Keratinocyte (primary cell): ENCODE data around the gene BHMT2. TPM values are rescaled to one million over a fixed set of nuclear protein-coding genes. Genes with fewer than 3 reads are reported as not detected.

Source experiments
- DNase-seq: peaks from one replicate; pipeline ENCODE4 v3.0.0-alpha.2; 2011; ENCODE audit warnings: low read depth, missing footprints, low spot score
- FAIRE-seq: peaks from 2 replicates; lab custom pipeline; 2011; peaks lifted over from hg19 to GRCh38; lab: Jason Lieb, UNC
- H2AFZ ChIP-seq: 2 replicates; pipeline ENCODE4 v1.6.0; 2012; ENCODE audit warnings: low read length, control low read depth, inconsistent platforms; ENCODE audit not compliant: control insufficient read depth
- H3K27ac ChIP-seq: 2 replicates; pipeline ENCODE4 v1.5.1; 2011; ENCODE audit warnings: low read length; ENCODE audit not compliant: control insufficient read depth, insufficient read depth
- H3K27me3 ChIP-seq: 3 replicates; pipeline ENCODE4 v1.6.0; 2011; ENCODE audit warnings: low read length; ENCODE audit not compliant: control insufficient read depth, insufficient read depth; ENCODE audit errors: extremely low read depth
- H3K36me3 ChIP-seq, 2 experiments: 2 replicates in 1 of 2; 3 replicates in 1 of 2; pipeline ENCODE4 v1.5.1; 2011; ENCODE audit warnings: low read length in 2 of 2, mild to moderate bottlenecking in 1 of 2; ENCODE audit not compliant: control insufficient read depth in 2 of 2, insufficient read depth in 2 of 2; ENCODE audit errors: extremely low read depth in 1 of 2
- H3K4me1 ChIP-seq: 3 replicates; pipeline ENCODE4 v1.5.1; 2011; ENCODE audit warnings: low read length; ENCODE audit not compliant: control insufficient read depth, insufficient read depth; ENCODE audit errors: extremely low read depth
- H3K4me2 ChIP-seq: 3 replicates; pipeline ENCODE4 v1.6.0; 2011; ENCODE audit warnings: low read depth, low read length; ENCODE audit not compliant: control insufficient read depth, insufficient read depth; ENCODE audit errors: extremely low read depth
- H3K4me3 ChIP-seq, 3 experiments: fragments of 200-600 bp in 1 of 3; sonication (generic) in 1 of 3; 2 replicates in 2 of 3; 3 replicates in 1 of 3; pipeline ENCODE4 v1.5.1; 2011 to 2016; ENCODE audit warnings: low read length in 3 of 3, mild to moderate bottlenecking in 3 of 3, control low read depth in 2 of 3, inconsistent platforms in 1 of 3, low read depth in 1 of 3, mixed read lengths in 1 of 3, mixed run types in 1 of 3, moderate library complexity in 1 of 3; ENCODE audit not compliant: control insufficient read depth in 2 of 3, insufficient read depth in 2 of 3; ENCODE audit errors: extremely low read depth in 1 of 3
- H3K79me2 ChIP-seq: 2 replicates; pipeline ENCODE4 v1.6.0; 2012; ENCODE audit warnings: low read length; ENCODE audit not compliant: control insufficient read depth, insufficient read depth
- H3K9ac ChIP-seq: 3 replicates; pipeline ENCODE4 v1.6.0; 2011; ENCODE audit warnings: low read length; ENCODE audit not compliant: control insufficient read depth, insufficient read depth; ENCODE audit errors: extremely low read depth
- H3K9me1 ChIP-seq: 3 replicates; pipeline ENCODE4 v1.6.0; 2011; ENCODE audit warnings: low read length; ENCODE audit not compliant: control insufficient read depth, insufficient read depth; ENCODE audit errors: extremely low read depth
- H3K9me3 ChIP-seq: 2 replicates; pipeline ENCODE4 v1.5.1; 2012; ENCODE audit warnings: low read depth, low read length; ENCODE audit not compliant: control insufficient read depth
- H4K20me1 ChIP-seq: 3 replicates; pipeline ENCODE4 v1.6.0; 2011; ENCODE audit warnings: low read length; ENCODE audit not compliant: control insufficient read depth, insufficient read depth; ENCODE audit errors: extremely low read depth
- EZH2 ChIP-seq: IDR thresholded peaks from one replicate; pipeline ENCODE4 v1.6.1; 2012; ENCODE audit warnings: inconsistent platforms, mild to moderate bottlenecking, low read length, moderate library complexity
- dilution Hi-C: fragments of 300-500 bp; cut with MboI; formaldehyde crosslinking; loops from one replicate; pipeline ENCODE4 v1.7.0; 2020; ENCODE audit warnings: low sequenced_read_pairs; ENCODE audit not compliant: extremely low pct_ligation_motif_present
- polyA plus RNA-seq, 5 experiments: library from polyadenylated mRNA; depleted of rRNA in 3 of 5; stranded (reverse) in 3 of 5; stranded (forward) in 1 of 5; unstranded in 1 of 5; fragments of >200 nt; gene quantifications; 1 replicate in 1 of 5; 2 replicates in 3 of 5; 3 replicates in 1 of 5; pipeline versions ENCODE4 v1.2.1 to v1.2.3, GENCODE V29; 2011 to 2012; ENCODE audit warnings: missing spikeins in 2 of 5, low read depth in 1 of 5, low replicate concordance in 1 of 5
- TF ChIP-seq, protein P1 (sequence below), 3 experiments: IDR thresholded peaks in 1 of 3; conservative IDR thresholded peaks in 1 of 3; optimal IDR thresholded peaks in 1 of 3; 2 replicates in 2 of 3; 3 replicates in 1 of 3; pipeline versions ENCODE3 to v1.5.1; 2011; ENCODE audit warnings: low read length in 3 of 3, mild to moderate bottlenecking in 3 of 3, moderate library complexity in 2 of 3, control low read depth in 1 of 3, inconsistent platforms in 1 of 3; ENCODE audit not compliant: insufficient read depth in 2 of 3; ENCODE audit errors: extremely low read depth in 1 of 3

Gene BHMT2
- polyA plus RNA-seq, 1 donor (not counting 4 experiments of a cell fraction or from before 2014, with no cell fraction given): not detected

DNA sequence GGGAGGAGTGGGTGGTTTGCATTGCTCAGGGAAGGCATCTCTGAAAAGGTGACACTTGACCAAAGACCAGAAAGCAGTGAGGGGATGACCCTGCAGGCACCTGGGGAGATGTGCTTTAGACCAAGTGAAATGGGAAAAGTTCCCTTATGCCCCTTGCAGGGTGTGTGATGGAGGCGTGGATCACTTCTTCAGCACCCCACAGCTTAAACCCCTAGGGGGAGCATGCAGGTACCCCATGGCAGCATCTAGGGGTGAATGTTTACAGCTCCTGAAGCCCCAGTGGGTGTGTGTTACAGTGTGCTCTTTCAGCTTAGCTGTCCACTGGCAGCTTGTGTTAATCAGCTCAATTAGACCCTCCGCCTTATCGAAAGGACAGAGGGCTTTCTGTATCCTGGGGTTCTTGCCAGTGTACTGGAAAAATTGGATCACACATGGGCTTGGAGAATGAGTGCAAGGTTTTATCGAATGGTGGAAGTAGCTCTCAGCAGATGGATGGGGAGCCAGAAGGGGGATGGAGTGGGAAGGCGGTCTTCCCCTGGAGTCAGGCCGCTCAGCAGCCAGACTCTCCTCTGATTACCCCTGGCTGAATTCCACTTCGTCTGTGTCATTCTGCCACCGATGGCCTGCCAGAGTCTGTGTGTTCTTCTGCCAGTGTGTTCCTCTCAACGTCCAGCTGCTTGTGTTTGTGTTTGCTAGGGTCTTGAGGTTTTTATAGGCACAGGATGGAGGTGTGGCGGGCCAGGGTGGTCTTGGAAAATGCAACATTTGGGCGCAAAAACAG is 6.3 kb downstream of the BHMT2 start:
- no peak overlapping the region for H3K4me2 ChIP-seq
- no peak overlapping the region for H3K27ac ChIP-seq
- no peak for FAIRE-seq
- no peaks in the 10 kb centered on the region for H3K9me1 ChIP-seq
- H3K4me3 ChIP-seq: no peak overlapping the region
- no peaks in the 10 kb centered on the region for H4K20me1 ChIP-seq
- H2AFZ ChIP-seq: no peak overlapping the region
- no peak overlapping the region for H3K9ac ChIP-seq
- no peaks in the 10 kb centered on the region for H3K4me1 ChIP-seq
- H3K79me2 ChIP-seq: no peaks in the 10 kb centered on the region
- dilution Hi-C loops: no loop called here
- TF ChIP-seq, protein P1, sequence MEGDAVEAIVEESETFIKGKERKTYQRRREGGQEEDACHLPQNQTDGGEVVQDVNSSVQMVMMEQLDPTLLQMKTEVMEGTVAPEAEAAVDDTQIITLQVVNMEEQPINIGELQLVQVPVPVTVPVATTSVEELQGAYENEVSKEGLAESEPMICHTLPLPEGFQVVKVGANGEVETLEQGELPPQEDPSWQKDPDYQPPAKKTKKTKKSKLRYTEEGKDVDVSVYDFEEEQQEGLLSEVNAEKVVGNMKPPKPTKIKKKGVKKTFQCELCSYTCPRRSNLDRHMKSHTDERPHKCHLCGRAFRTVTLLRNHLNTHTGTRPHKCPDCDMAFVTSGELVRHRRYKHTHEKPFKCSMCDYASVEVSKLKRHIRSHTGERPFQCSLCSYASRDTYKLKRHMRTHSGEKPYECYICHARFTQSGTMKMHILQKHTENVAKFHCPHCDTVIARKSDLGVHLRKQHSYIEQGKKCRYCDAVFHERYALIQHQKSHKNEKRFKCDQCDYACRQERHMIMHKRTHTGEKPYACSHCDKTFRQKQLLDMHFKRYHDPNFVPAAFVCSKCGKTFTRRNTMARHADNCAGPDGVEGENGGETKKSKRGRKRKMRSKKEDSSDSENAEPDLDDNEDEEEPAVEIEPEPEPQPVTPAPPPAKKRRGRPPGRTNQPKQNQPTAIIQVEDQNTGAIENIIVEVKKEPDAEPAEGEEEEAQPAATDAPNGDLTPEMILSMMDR (optimal IDR thresholded peaks at IDR 0.05 in 1 of 3, IDR thresholded peaks at IDR 0.05 in 1 of 3, conservative IDR thresholded peaks at IDR 0.05 in 1 of 3; ENCODE audit: extremely low read depth in 1 of 3, insufficient read depth in 2 of 3, low read length in 3 of 3): no peak
- no peaks in the 10 kb centered on the region for H3K9me3 ChIP-seq
- DNase-seq: no peak
- H3K36me3 ChIP-seq: no peaks in the 10 kb centered on the region
- peaks cover 3% of the 10 kb centered on the region for H3K27me3 ChIP-seq

DNA sequence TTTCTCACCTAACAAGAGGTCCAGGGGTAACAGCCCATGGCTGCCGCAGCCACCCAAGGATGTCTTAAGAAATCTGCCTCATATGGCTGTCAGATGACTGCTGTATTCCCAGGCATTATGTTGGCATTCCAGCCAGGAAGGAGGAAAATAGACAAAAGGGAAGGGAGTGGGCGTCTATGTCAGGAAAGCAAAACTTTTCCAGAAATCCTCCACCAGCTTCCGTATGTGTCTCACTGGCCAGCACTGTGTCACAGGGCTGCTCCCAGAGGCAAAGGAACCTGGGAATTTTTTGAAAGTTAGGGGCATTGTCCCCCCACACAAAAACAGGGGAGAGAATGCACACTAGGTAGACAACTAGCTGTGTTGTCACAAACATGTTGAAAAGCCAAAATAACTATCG is 7.3 kb downstream of the BHMT2 start:
- Histone ChIP-seq H3K79me2 (no peaks in the 10 kb centered on the region), H3K4me2 (no peak overlapping the region), H4K20me1 (no peaks in the 10 kb centered on the region), H3K4me1 (no peaks in the 10 kb centered on the region), H3K4me3 (no peak overlapping the region), H2AFZ (no peak overlapping the region), H3K9ac (no peak overlapping the region), H3K27me3 (peaks cover 3% of the 10 kb centered on the region), H3K9me1 (no peaks in the 10 kb centered on the region), H3K9me3 (no peaks in the 10 kb centered on the region), H3K36me3 (no peaks in the 10 kb centered on the region), H3K27ac (no peak overlapping the region)
- TF ChIP-seq EZH2: no peak
- TF ChIP-seq, protein P1 (optimal IDR thresholded peaks at IDR 0.05 in 1 of 3, IDR thresholded peaks at IDR 0.05 in 1 of 3, conservative IDR thresholded peaks at IDR 0.05 in 1 of 3; ENCODE audit: extremely low read depth in 1 of 3, insufficient read depth in 2 of 3, low read length in 3 of 3): no peak
- FAIRE-seq (no peak), DNase-seq (no peak)
- dilution Hi-C loops: no loop called here
